Stomach (tissue), 19 donors: ENCODE data around the gene HTR3E. TPM values are rescaled to one million over a fixed set of nuclear protein-coding genes. Genes with fewer than 3 reads are reported as not detected.

Experiments used
- DNase-seq, 2 donors: peaks; one replicate each; pipeline versions ENCODE4 v3.0.0 to v3.0.0-alpha.2; 2013 to 2019
- H3K27ac ChIP-seq, 5 donors: fragments of 200-600 bp in 4 of 5; sonication (generic) in 4 of 5; one replicate each; pipeline ENCODE4 v1.5.1; 2013 to 2019; ENCODE audit warnings: mild to moderate bottlenecking in 1 of 5, moderate library complexity in 1 of 5
- H3K27me3 ChIP-seq, 3 donors: fragments of 200-600 bp; sonication (generic); one replicate each; pipeline ENCODE4 v1.5.1; 2017 to 2019; ENCODE audit warnings: mixed run types in 1 of 3
- H3K36me3 ChIP-seq, 4 donors: fragments of 200-600 bp; sonication (generic); 1 replicate in 3 of 4; 2 replicates in 1 of 4; pipeline ENCODE4 v1.5.1; 2016 to 2019
- H3K4me1 ChIP-seq, 4 donors: fragments of 200-600 bp; sonication (generic); one replicate each; pipeline ENCODE4 v1.5.1; 2016 to 2019
- H3K4me3 ChIP-seq, 4 donors: fragments of 200-600 bp; sonication (generic) in 3 of 4; one replicate each; pipeline ENCODE4 v1.5.1; 2016 to 2019; ENCODE audit warnings: mild to moderate bottlenecking in 1 of 4
- H3K9me3 ChIP-seq, 4 donors: fragments of 200-600 bp; sonication (generic); one replicate each; pipeline ENCODE4 v1.5.1; 2016 to 2019
- CTCF ChIP-seq, 7 experiments: fragments of 450-650 bp in 4 of 7; fragments of 200-600 bp in 3 of 7; sonication (generic) in 3 of 7; IDR thresholded peaks; one replicate each; pipeline ENCODE4 v1.5.1; 2016 to 2019; ENCODE audit warnings: antibody characterized with exemption in 7 of 7, control low read depth in 2 of 7, mild to moderate bottlenecking in 1 of 7
- EP300 ChIP-seq: sonication (generic); formaldehyde crosslinking; IDR thresholded peaks from one replicate; pipeline ENCODE4 v1.6.1; 2017; ENCODE audit warnings: antibody characterized with exemption
- POLR2A ChIP-seq, 4 donors: fragments of 450-650 bp; IDR thresholded peaks; one replicate each; pipeline ENCODE4 v1.6.1; 2016; ENCODE audit warnings: antibody characterized with exemption in 4 of 4, control low read depth in 2 of 4, mild to moderate bottlenecking in 1 of 4, moderate library complexity in 1 of 4
- POLR2AphosphoS5 ChIP-seq, 3 donors: sonication (generic); formaldehyde crosslinking; IDR thresholded peaks; one replicate each; pipeline ENCODE4 v1.6.1; 2016; ENCODE audit warnings: antibody characterized with exemption in 3 of 3
- WGBS, 5 donors: extraction: QIAGEN DNeasy Blood & Tissue Kit in 3 of 5; methylation state at CpG; one replicate each; pipeline versions ENCODE4 v1.1.5 to v1.1.7; 2013 to 2018; 5-methylcytosine and 5-hydroxymethylcytosine counted together
- intact Hi-C: fragments of 100-400 bp; cut with DNase I; formaldehyde crosslinking; loops from one replicate; pipeline ENCODE4 v1.15.1; 2023; ENCODE audit warnings: low total_unique reads
- long read RNA-seq, 10 donors: transcript quantifications; one replicate each; lab custom pipeline, GENCODE V29; 2026
- polyA plus RNA-seq, 3 donors: library from polyadenylated mRNA; stranded (reverse); fragments of 200-250 nt; gene quantifications; one replicate each; pipeline ENCODE4 v1.2.3, GENCODE V29; 2013
- total RNA-seq, 5 donors: library from RNA; depleted of rRNA; stranded (reverse); fragments of >200 nt; gene quantifications; one replicate each; pipeline versions ENCODE4 v1.1.0 to v1.2.3, GENCODE V29; 2014 to 2016
- donor health status: healthy with polysubstance abuse.
- donor health status: Bipolar disorder and iron deficiency.
- donor health status: healthy.

The HTR3E gene
- total RNA-seq: not detected
- polyA plus RNA-seq: not detected
- long read RNA-seq, donor 1: 0 reads
- long read RNA-seq, donor 2: 0 reads
- long read RNA-seq, donor 3: 0 reads
- long read RNA-seq, donor 4: 0 reads
- long read RNA-seq, donor 5: 0 reads
- long read RNA-seq, donor 6: 0 reads
- long read RNA-seq, donor 7: 0 reads
- long read RNA-seq, donor 8: 0 reads
- long read RNA-seq, donor 9: 0 reads
- long read RNA-seq, donor 10: 0 reads

- no peak within 1 kb of the TSS for H3K4me3 ChIP-seq
- H3K27ac ChIP-seq: no peak within 1 kb of the TSS
- no peak for TF ChIP-seq POLR2A (IDR thresholded peaks at IDR 0.05)
- TF ChIP-seq POLR2AphosphoS5 (IDR thresholded peaks at IDR 0.05): no peak
- no peak for TF ChIP-seq EP300
- no peak for TF ChIP-seq CTCF (IDR thresholded peaks at IDR 0.05)
- intact Hi-C loops: no loop called here
- no peak for DNase-seq
- peaks cover 0 to 10% (median 3%) of the 10 kb centered on the region in 3 donors for H3K27me3 ChIP-seq
- H3K4me1 ChIP-seq: no peaks in the 10 kb centered on the region
- H3K9me3 ChIP-seq: peaks cover 0 to 17% (median 12%) of the 10 kb centered on the region in 4 donors
- 86 to 92% (median 89%) methylated on average over 7 of the region's 7 CpGs for WGBS, 5 donors
- no peaks in the 10 kb centered on the region for H3K36me3 ChIP-seq
Measured at GRCh38 chr3:184096811-184097383, at the start of gene HTR3E. TSS of gene HTR3E (plus strand) at chr3:184097064. CDS start at chr3:184097530, 466 bp downstream.

- Histone ChIP-seq H3K27ac (no peak overlapping the region), H3K4me3 (no peak overlapping the region), H3K9me3 (no peaks in the 10 kb centered on the region), H3K4me1 (no peaks in the 10 kb centered on the region), H3K36me3 (no peaks in the 10 kb centered on the region), H3K27me3 (no peaks in the 10 kb centered on the region)
- intact Hi-C loops: no loop called here
- WGBS, 5 donors: 75 to 81% (median 80%) methylated on average over 7 of the region's 7 CpGs
- TF ChIP-seq CTCF (IDR thresholded peaks at IDR 0.05) (no peak), EP300 (no peak), POLR2AphosphoS5 (IDR thresholded peaks at IDR 0.05) (no peak), POLR2A (IDR thresholded peaks at IDR 0.05) (no peak)
- DNase-seq: peak in 1 of 2 donors; percentile 80
Measured at GRCh38 chr3:184050217-184050847, 46.5 kb upstream of the HTR3E start.

DNA sequence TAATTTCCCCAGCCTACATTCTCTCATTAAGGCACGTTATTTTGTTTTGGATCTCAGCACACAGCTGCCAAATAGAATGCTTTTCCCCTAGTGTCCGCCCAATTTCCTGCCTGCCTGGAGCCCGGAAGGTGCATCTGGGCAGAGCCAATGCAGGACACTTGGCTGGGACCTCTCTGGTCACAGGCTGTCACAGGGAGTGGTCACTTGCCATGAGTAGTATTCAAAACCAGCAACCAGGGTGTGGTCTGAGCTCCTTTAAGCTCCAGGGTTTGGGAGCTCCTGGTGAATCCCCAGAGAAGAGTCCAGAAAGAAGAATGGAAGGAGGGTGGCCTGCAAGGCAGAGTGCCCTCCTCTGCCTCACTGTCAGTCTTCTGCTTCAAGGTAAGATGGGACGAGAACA is 44.1 kb upstream of the HTR3E start, which contains the start of gene HTR3C:
HTR3C (plus strand) TSS at position 281 of the 400 bp plus-strand sequence; CDS start at position 315, 34 bp downstream.
- Histone ChIP-seq H3K36me3 (no peaks in the 10 kb centered on the region), H3K4me3 (no peak within 1 kb of the TSS), H3K9me3 (no peaks in the 10 kb centered on the region), H3K4me1 (no peaks in the 10 kb centered on the region), H3K27ac (no peak within 1 kb of the TSS), H3K27me3 (no peaks in the 10 kb centered on the region)
- WGBS, 5 donors: 60 to 71% (median 70%) methylated on average over 4 of the region's 4 CpGs
- TF ChIP-seq CTCF (IDR thresholded peaks at IDR 0.05): no peak
- TF ChIP-seq POLR2A (IDR thresholded peaks at IDR 0.05): no peak
- TF ChIP-seq EP300: no peak
- no peak for TF ChIP-seq POLR2AphosphoS5 (IDR thresholded peaks at IDR 0.05)
- no peak for DNase-seq
- intact Hi-C loops: no loop called here

GRCh38 chr3:184058029-184058428 is 38.8 kb upstream of the HTR3E start:
- WGBS, 5 donors: 70 to 75% (median 73%) methylated on average over 9 of the region's 9 CpGs
- Histone ChIP-seq H3K27me3 (no peaks in the 10 kb centered on the region), H3K27ac (no peak overlapping the region), H3K4me3 (no peak overlapping the region), H3K4me1 (no peaks in the 10 kb centered on the region), H3K9me3 (no peaks in the 10 kb centered on the region), H3K36me3 (no peaks in the 10 kb centered on the region)
- intact Hi-C loops: no loop called here
- TF ChIP-seq POLR2A (IDR thresholded peaks at IDR 0.05) (no peak), POLR2AphosphoS5 (IDR thresholded peaks at IDR 0.05) (no peak), EP300 (no peak), CTCF (IDR thresholded peaks at IDR 0.05) (no peak)
- no peak for DNase-seq
